NCI-H2227 treated with DMSO at 0.1 percent for 48 hours (cell line): Measurements from ENCODE around the gene POLR2H.

Experiments used
- DNase-seq: peaks from one replicate; lab custom pipeline; 2025; lab: John Stamatoyannopoulos, UW

Gene POLR2H

DNA sequence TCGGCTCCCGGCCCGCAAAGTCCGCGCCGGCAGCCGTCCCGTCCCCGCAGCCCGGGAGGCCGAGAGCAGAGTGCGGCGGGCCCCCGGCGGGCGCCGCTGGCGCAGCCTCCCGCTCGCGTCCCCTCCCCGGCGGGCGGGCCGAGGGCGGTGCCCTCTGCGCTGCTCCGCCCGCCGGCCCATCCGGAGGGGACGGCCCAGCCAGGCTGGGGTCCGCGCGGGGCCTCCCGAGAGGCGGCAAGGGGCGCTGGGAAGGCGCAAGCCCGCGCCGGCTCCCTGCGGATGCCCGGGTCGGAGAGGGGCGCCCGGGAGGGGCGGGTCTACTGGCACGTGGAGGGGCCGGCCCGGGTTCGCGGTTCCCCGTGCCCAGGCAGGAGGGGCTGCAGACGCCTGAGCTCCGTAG lies at the start of gene POLR2H, which contains the start of gene CLCN2:
POLR2H (plus strand) TSS at position 179 of the 400 bp plus-strand sequence. CDS start 1,783 bp downstream, outside the sequence.
CLCN2 (minus strand) TSS at position 74 of the 400 bp plus-strand sequence. CDS start 126 bp downstream, outside the sequence.
- peak; percentile 36 for DNase-seq

GRCh38 chr3:184314363-184314699 lies 47.2 kb upstream of the POLR2H start, which contains the start of gene EIF4G1:
Gene EIF4G1, plus strand, starts transcription at chr3:184314606. Its CDS starts 1,191 bp downstream, at chr3:184315797.
- DNase-seq, result peak; percentile 96

- peak; percentile 5 for DNase-seq
Measured at GRCh38 chr3:184314700-184315542, 46.6 kb upstream of the POLR2H start.

DNA sequence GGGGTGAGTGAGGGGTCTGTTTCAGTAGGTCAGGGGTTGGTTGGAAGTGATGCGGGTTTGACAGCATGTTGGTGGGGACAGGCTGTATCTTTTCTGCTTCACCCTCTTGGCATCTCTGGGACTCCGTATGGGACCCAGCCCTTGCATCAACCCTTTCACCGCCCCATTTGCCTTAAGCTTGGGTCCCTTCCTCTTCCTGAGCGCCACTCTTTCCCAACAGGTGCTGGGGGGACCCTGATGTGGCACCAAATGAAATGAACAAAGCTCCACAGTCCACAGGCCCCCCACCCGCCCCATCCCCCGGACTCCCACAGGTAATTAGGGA lies 46.0 kb upstream of the POLR2H start:
- no peak for DNase-seq

DNA sequence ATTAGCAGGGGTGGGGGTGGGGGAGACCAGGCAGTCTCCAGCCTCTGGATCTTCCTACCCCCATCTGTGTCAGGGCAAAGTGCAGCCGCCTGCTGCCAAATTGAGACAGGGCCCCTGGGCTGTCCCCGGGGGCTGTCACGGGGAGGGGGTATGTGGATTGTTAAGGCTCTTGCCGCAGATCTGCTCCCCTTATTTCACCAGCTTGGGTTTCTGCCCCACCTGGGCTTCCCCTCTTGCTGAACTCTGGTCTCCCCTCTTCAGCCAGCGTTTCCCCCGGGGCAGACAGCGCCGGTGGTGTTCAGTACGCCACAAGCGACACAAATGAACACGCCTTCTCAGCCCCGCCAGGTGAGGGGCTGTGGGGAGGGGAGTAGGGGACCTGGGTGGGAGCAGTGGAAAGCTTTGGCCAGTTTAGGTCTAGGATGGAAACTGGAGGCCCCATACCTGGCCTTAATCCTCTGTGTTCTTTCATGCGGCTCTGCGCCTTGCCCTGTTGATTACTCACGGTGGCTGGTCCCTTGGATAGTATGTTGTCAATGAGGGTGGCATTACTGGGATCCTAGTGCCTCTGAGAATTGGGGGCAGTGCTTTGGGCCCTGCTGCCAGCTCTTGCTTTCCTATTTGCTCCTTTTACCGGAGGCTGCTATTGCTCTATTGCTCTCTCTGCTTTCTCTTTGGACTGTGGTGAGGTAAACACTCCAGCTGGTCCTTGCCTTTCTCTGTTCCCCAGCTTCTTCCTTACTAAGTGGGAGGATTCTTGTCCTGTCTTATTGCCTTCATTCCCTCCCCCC lies 45.4 kb upstream of the POLR2H start:
- no peak for DNase-seq

GRCh38 chr3:184316792-184317191 lies 44.7 kb upstream of the POLR2H start:
- no peak for DNase-seq

GRCh38 chr3:184317201-184317600 lies 44.3 kb upstream of the POLR2H start:
- DNase-seq, result no peak

DNA sequence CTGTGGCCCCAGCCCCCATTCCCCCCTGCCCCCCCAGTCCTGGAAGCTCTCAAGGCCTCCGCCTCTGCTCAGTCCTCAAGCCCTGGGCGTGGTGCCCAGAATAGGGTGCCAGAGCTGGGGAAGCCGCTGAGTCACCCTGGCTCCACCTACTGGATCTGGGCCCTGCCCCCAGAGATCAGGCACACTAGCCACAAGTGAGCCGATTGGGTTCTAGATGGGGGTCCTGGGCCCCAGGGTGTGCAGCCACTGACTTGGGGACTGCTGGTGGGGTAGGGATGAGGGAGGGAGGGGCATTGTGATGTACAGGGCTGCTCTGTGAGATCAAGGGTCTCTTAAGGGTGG lies 41.4 kb upstream of the POLR2H start:
- DNase-seq, result no peak

DNA sequence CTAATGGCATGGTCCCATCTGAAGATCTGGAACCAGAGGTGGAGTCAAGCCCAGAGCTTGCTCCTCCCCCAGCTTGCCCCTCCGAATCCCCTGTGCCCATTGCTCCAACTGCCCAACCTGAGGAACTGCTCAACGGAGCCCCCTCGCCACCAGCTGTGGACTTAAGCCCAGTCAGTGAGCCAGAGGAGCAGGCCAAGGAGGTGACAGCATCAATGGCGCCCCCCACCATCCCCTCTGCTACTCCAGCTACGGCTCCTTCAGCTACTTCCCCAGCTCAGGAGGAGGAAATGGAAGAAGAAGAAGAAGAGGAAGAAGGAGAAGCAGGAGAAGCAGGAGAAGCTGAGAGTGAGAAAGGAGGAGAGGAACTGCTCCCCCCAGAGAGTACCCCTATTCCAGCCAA lies 39.8 kb upstream of the POLR2H start:
- DNase-seq, result no peak

GRCh38 chr3:184322731-184323487 lies 38.6 kb upstream of the POLR2H start:
- DNase-seq, result no peak

GRCh38 chr3:184323696-184324095 lies 37.8 kb upstream of the POLR2H start:
- DNase-seq, result no peak

GRCh38 chr3:184325269-184325668 lies 36.2 kb upstream of the POLR2H start:
- no peak for DNase-seq

GRCh38 chr3:184325715-184326369 lies 35.7 kb upstream of the POLR2H start:
- no peak for DNase-seq

GRCh38 chr3:184327171-184327570 lies 34.3 kb upstream of the POLR2H start:
- no peak for DNase-seq

DNA sequence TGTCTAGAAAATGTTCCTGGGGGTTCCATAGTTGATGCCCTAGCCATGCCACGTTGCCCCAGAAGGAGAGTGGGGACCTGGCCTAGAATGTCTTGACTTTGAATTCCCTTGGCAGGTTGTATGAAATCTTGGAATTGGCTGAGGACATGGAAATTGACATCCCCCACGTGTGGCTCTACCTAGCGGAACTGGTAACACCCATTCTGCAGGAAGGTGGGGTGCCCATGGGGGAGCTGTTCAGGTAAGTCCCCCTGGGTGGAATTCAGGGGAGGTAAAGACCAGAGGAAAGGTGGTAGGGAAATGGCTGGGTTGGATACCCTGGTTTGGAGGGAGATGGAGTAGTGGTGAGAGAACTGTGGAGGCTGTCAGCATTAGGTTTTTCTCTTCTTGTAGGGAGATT lies 33.0 kb upstream of the POLR2H start:
- DNase-seq, result no peak

GRCh38 chr3:184332370-184333090 lies 29.0 kb upstream of the POLR2H start:
- no peak for DNase-seq

GRCh38 chr3:184333190-184333589 lies 28.3 kb upstream of the POLR2H start:
- no peak for DNase-seq

GRCh38 chr3:184333700-184334099 lies 27.8 kb upstream of the POLR2H start:
- no peak for DNase-seq

GRCh38 chr3:184334470-184335158 lies 26.9 kb upstream of the POLR2H start:
- DNase-seq, result no peak

DNA sequence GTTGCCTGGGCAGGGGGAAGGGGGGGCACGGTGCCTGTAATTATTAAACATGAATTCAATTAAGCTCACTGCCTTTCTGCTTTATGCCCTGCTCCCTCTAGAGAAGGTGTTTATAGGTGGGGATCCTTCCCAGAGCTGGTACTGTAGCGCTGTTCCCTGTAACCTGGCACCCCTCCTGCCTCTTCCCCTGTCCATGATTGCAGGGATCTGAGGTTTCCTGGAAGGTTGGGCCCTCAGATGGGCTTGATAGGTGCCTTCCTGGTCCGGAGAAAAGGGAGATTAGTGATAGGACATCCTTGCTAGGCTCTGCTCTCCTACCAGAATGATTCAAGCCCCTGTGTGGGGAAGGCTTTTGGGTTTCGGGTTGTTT lies 26.2 kb upstream of the POLR2H start:
- no peak for DNase-seq
